ENCODE measurements around the gene TAS2R14.

Gene TAS2R14

GRCh38 chr12:10941916-10942607 lies 3.0 kb upstream of the TAS2R14 start:
- FAIRE-seq (peak; percentile 38), DNase-seq (ENCODE audit: insufficient read length, low spot score) (no peak)
- TF ChIP-seq POLR2A (IDR thresholded peaks at IDR 0.05; ENCODE audit: low read depth, low read length), result no peak

- FAIRE-seq, result no peak
- no peak for TF ChIP-seq POLR2A (IDR thresholded peaks at IDR 0.05; ENCODE audit: low read depth, low read length)
- no peak for DNase-seq (ENCODE audit: insufficient read length, low spot score)
Observed at GRCh38 chr12:10941369-10941768, 2.3 kb upstream of the TAS2R14 start.

GRCh38 chr12:10940389-10940788 lies 1.3 kb upstream of the TAS2R14 start:
- no peak for TF ChIP-seq POLR2A (IDR thresholded peaks at IDR 0.05; ENCODE audit: low read depth, low read length)
- peak; percentile 98 for FAIRE-seq
- DNase-seq (ENCODE audit: insufficient read length, low spot score), result peak; percentile 21

- no peak for DNase-seq (ENCODE audit: insufficient read length, low spot score)
- no peak for FAIRE-seq
- TF ChIP-seq POLR2A (IDR thresholded peaks at IDR 0.05; ENCODE audit: low read depth, low read length), result no peak
Observed at GRCh38 chr12:10936506-10936905, 2.6 kb downstream of the TAS2R14 start.

- no peak for TF ChIP-seq POLR2A (IDR thresholded peaks at IDR 0.05; ENCODE audit: low read depth, low read length)
- FAIRE-seq, result no peak
- no peak for DNase-seq (ENCODE audit: insufficient read length, low spot score)
Observed at GRCh38 chr12:10928746-10929286, 10.2 kb downstream of the TAS2R14 start, which contains the start of gene PRH2. Gene PRH2 (plus strand): TSS chr12:10929236. CDS start chr12:10929274, 38 bp downstream.

GRCh38 chr12:10926269-10926668 lies 12.8 kb downstream of the TAS2R14 start:
- TF ChIP-seq POLR2A (IDR thresholded peaks at IDR 0.05; ENCODE audit: low read depth, low read length), result no peak
- FAIRE-seq, result no peak
- no peak for DNase-seq (ENCODE audit: insufficient read length, low spot score)

GRCh38 chr12:10919809-10920208 lies 19.3 kb downstream of the TAS2R14 start:
- FAIRE-seq (no peak), DNase-seq (ENCODE audit: insufficient read length, low spot score) (no peak)

GRCh38 chr12:10910380-10910779 lies 28.7 kb downstream of the TAS2R14 start:
- no peak for DNase-seq (ENCODE audit: insufficient read length, low spot score)
- TF ChIP-seq POLR2A (IDR thresholded peaks at IDR 0.05; ENCODE audit: low read depth, low read length), result no peak
- no peak for FAIRE-seq

More at GRCh38 chr12:10919809-10920208, 19.3 kb downstream of the TAS2R14 start:
- no peak for TF ChIP-seq POLR2A (IDR thresholded peaks at IDR 0.05; ENCODE audit: low read depth, low read length)

GRCh38 chr12:10909462-10909861 lies 29.6 kb downstream of the TAS2R14 start, which contains the start of gene TAS2R13:
Gene TAS2R13 (minus strand): TSS chr12:10909562. CDS start chr12:10909298, 264 bp downstream.
- TF ChIP-seq POLR2A (IDR thresholded peaks at IDR 0.05; ENCODE audit: low read depth, low read length), result no peak
- FAIRE-seq (no peak), DNase-seq (ENCODE audit: insufficient read length, low spot score) (no peak)

GRCh38 chr12:10904686-10905085 lies 34.4 kb downstream of the TAS2R14 start:
- no peak for TF ChIP-seq POLR2A (IDR thresholded peaks at IDR 0.05; ENCODE audit: low read depth, low read length)
- DNase-seq (ENCODE audit: insufficient read length, low spot score) (no peak), FAIRE-seq (no peak)

- FAIRE-seq (no peak), DNase-seq (ENCODE audit: insufficient read length, low spot score) (no peak)
Observed at GRCh38 chr12:10901427-10901826, 37.6 kb downstream of the TAS2R14 start.

GRCh38 chr12:10900972-10901371 lies 38.1 kb downstream of the TAS2R14 start:
- TF ChIP-seq POLR2A (IDR thresholded peaks at IDR 0.05; ENCODE audit: low read depth, low read length), result no peak
- FAIRE-seq (no peak), DNase-seq (ENCODE audit: insufficient read length, low spot score) (no peak)

More at GRCh38 chr12:10901427-10901826, 37.6 kb downstream of the TAS2R14 start:
- TF ChIP-seq POLR2A (IDR thresholded peaks at IDR 0.05; ENCODE audit: low read depth, low read length), result no peak

- FAIRE-seq (no peak), DNase-seq (ENCODE audit: insufficient read length, low spot score) (no peak)
- TF ChIP-seq POLR2A (IDR thresholded peaks at IDR 0.05; ENCODE audit: low read depth, low read length), result no peak
Observed at GRCh38 chr12:10900530-10900929, 38.5 kb downstream of the TAS2R14 start.

GRCh38 chr12:10896854-10897253 lies 42.2 kb downstream of the TAS2R14 start:
- no peak for TF ChIP-seq POLR2A (IDR thresholded peaks at IDR 0.05; ENCODE audit: low read depth, low read length)
- no peak for FAIRE-seq
- no peak for DNase-seq (ENCODE audit: insufficient read length, low spot score)

- FAIRE-seq, result no peak
Observed at GRCh38 chr12:10891937-10892336, 47.1 kb downstream of the TAS2R14 start.

More at GRCh38 chr12:10891937-10892336, 47.1 kb downstream of the TAS2R14 start:
- no peak for TF ChIP-seq POLR2A (IDR thresholded peaks at IDR 0.05; ENCODE audit: low read depth, low read length)
- no peak for DNase-seq (ENCODE audit: insufficient read length, low spot score)

Measured in H54 (cell line).